ENCODE results near the gene OTUD6A. TPM values are rescaled to one million over a fixed set of nuclear protein-coding genes. Genes with fewer than 3 reads are reported as not detected.
"Not testable (repeated sequence)": the region's sequence is repeated elsewhere in the genome, so short reads cannot be mapped to it uniquely, and the experiment has no call there.

OTUD6A gene
- total RNA-seq, 1 donor from 2014 or later = not detected

DNA sequence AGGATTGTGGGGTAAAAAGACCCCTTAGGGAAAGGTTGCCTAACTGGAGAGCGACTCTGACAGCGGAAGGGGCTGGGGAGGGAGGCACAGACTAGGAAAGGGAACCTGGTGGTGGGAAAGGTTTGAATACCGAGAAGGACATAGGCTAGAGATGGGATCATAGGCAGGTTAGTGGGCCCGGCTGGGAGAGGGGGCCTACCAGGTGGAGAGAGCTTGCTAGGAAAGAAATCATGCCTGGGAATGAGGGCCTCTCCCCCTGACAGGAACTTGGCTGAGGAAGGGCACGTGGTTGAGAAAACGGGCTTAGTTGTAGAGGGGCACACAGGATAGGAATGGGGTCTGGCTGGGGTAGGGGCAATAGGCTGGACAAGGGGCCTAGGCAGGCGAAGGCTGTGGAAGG, 4.4 kb downstream of the OTUD6A start:
- Mint-ChIP-seq H3K4me1 (no peaks in the 10 kb centered on the region), H3K27me3 (no peaks in the 10 kb centered on the region), H3K4me3 (no peak overlapping the region), H3K9me3 (no peaks in the 10 kb centered on the region), H3K36me3 (ENCODE audit: low read depth) (no peaks in the 10 kb centered on the region), H3K27ac (no peak overlapping the region)
- intact Hi-C loops (cut with micrococcal nuclease) = no loop called here
- DNase-seq = no peak

- no peaks in the 10 kb centered on the region for H3K9me3 Mint-ChIP-seq
- H3K4me3 Mint-ChIP-seq = no peak overlapping the region
- no peak overlapping the region for H3K27ac Mint-ChIP-seq
Measured at GRCh38 chrX:70079297-70079696, 17.0 kb downstream of the OTUD6A start.

DNA sequence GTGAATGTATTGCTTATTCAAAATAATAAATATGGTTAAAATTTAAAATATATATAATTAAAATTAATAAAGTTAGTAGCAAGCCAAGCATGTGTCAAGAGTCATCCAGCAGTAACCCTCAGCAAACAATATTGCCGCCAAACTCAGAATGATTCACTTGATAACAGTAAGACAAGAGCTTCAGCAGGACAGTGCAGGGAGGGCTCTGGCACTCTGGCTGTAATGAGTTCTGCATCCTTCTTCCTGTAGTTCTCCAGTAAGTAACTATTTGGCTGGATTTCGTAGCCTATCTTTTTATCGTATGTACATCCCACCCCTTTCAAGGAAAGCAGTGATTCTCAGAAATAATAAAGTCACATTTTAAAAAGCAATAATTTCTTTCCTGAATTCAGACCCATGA, 17.6 kb downstream of the OTUD6A start:
- H3K9me3 Mint-ChIP-seq = no peaks in the 10 kb centered on the region
- no peak overlapping the region for H3K27ac Mint-ChIP-seq
- H3K27me3 Mint-ChIP-seq = peaks cover 2% of the 10 kb centered on the region
- H3K4me3 Mint-ChIP-seq = no peak overlapping the region
- no peak for DNase-seq
- no peaks in the 10 kb centered on the region for H3K36me3 Mint-ChIP-seq (ENCODE audit: low read depth)
- intact Hi-C loops (cut with micrococcal nuclease) = no loop called here
- no peaks in the 10 kb centered on the region for H3K4me1 Mint-ChIP-seq

More at GRCh38 chrX:70079297-70079696, 17.0 kb downstream of the OTUD6A start:
- Mint-ChIP-seq H3K36me3 (ENCODE audit: low read depth) (no peaks in the 10 kb centered on the region), H3K27me3 (peaks cover 2% of the 10 kb centered on the region), H3K4me1 (no peaks in the 10 kb centered on the region)
- DNase-seq = no peak
- intact Hi-C loops (cut with micrococcal nuclease) = no loop called here

- no peaks in the 10 kb centered on the region for H3K9me3 Mint-ChIP-seq
- H3K4me1 Mint-ChIP-seq = no peaks in the 10 kb centered on the region
- H3K27me3 Mint-ChIP-seq = peaks cover 2% of the 10 kb centered on the region
- no peak overlapping the region for H3K27ac Mint-ChIP-seq
- intact Hi-C loops (cut with micrococcal nuclease) = no loop called here
- no peak for DNase-seq
- no peak overlapping the region for H3K4me3 Mint-ChIP-seq
- H3K36me3 Mint-ChIP-seq (ENCODE audit: low read depth) = no peaks in the 10 kb centered on the region
Measured at GRCh38 chrX:70082723-70083122, 20.5 kb downstream of the OTUD6A start.

DNA sequence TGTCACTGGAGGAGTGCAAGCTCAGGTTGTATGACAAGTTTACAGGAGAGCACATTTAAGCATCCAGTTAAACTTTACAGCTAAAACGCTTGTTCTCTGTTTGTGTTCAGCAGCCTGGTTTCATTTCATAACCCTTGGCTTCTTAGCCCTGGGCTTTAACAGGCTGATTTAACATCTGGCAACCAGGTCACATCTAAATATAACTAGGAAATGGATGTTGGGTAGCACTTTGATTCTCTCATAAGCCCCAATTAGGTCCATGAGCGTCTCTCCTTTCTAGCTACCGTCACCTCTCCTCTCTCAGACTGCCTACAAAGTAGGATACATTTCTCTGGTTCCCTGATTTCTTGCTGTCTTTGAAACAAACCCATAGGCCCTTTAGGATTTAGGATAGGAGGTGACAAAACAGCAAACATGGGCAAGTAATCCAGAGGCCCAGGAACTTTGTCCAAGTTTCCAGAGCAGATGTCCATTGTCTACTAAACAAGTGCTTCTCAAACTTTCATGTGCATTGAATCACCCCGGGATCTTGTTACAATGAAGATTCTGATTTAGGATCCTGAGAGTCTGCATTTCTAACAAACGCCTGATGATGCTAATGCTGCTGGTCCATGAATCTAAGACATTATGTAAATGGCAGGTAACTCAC, 22.5 kb downstream of the OTUD6A start:
- H3K36me3 Mint-ChIP-seq (ENCODE audit: low read depth) = no peaks in the 10 kb centered on the region
- intact Hi-C loops (cut with micrococcal nuclease) = no loop called here
- no peak overlapping the region for H3K27ac Mint-ChIP-seq
- no peaks in the 10 kb centered on the region for H3K4me1 Mint-ChIP-seq
- no peaks in the 10 kb centered on the region for H3K9me3 Mint-ChIP-seq
- no peaks in the 10 kb centered on the region for H3K27me3 Mint-ChIP-seq
- DNase-seq = no peak
- H3K4me3 Mint-ChIP-seq = no peak overlapping the region

GRCh38 chrX:70087857-70088630, 25.8 kb downstream of the OTUD6A start:
- H3K4me3 Mint-ChIP-seq = no peak overlapping the region
- H3K36me3 Mint-ChIP-seq (ENCODE audit: low read depth) = no peaks in the 10 kb centered on the region
- no peaks in the 10 kb centered on the region for H3K9me3 Mint-ChIP-seq
- intact Hi-C loops (cut with micrococcal nuclease) = no loop called here
- H3K4me1 Mint-ChIP-seq = no peaks in the 10 kb centered on the region
- DNase-seq = no peak
- H3K27me3 Mint-ChIP-seq = no peaks in the 10 kb centered on the region
- no peak overlapping the region for H3K27ac Mint-ChIP-seq

DNA sequence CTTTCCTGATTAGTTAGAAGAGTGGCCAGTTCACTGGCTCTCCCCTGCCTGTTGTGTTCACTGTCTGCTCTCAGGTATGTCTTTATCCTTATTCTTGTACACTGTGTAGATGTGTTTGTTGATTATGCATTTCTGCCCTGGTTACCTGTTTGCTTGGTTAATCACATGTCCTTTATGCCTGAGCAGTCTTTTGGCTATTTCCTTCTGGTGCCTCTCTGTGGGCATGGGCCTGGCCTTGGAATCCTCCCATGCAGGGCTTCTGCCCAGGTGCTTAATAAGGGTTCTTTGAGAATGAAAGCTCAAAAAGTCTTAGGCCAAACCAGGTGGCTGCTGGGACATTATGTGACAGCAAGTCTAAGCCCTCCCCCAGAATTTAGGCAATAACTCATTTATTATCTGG, 26.5 kb downstream of the OTUD6A start:
- Mint-ChIP-seq H3K4me1 (no peaks in the 10 kb centered on the region), H3K27ac (no peak overlapping the region), H3K9me3 (no peaks in the 10 kb centered on the region), H3K4me3 (no peak overlapping the region), H3K27me3 (no peaks in the 10 kb centered on the region), H3K36me3 (ENCODE audit: low read depth) (no peaks in the 10 kb centered on the region)
- intact Hi-C loops (cut with micrococcal nuclease) = no loop called here
- no peak for DNase-seq

GRCh38 chrX:70089604-70090297, 27.5 kb downstream of the OTUD6A start:
- intact Hi-C loops (cut with micrococcal nuclease) = no loop called here
- no peaks in the 10 kb centered on the region for H3K36me3 Mint-ChIP-seq (ENCODE audit: low read depth)
- no peak for DNase-seq
- H3K4me1 Mint-ChIP-seq = no peaks in the 10 kb centered on the region
- no peaks in the 10 kb centered on the region for H3K27me3 Mint-ChIP-seq
- no peaks in the 10 kb centered on the region for H3K9me3 Mint-ChIP-seq
- H3K27ac Mint-ChIP-seq = no peak overlapping the region
- no peak overlapping the region for H3K4me3 Mint-ChIP-seq

- no peak overlapping the region for H3K27ac Mint-ChIP-seq
- no peak overlapping the region for H3K4me3 Mint-ChIP-seq
- H3K36me3 Mint-ChIP-seq (ENCODE audit: low read depth) = no peaks in the 10 kb centered on the region
- no peaks in the 10 kb centered on the region for H3K4me1 Mint-ChIP-seq
- H3K27me3 Mint-ChIP-seq = no peaks in the 10 kb centered on the region
- no peak for DNase-seq
- intact Hi-C loops (cut with micrococcal nuclease) = no loop called here
- H3K9me3 Mint-ChIP-seq = no peaks in the 10 kb centered on the region
Measured at GRCh38 chrX:70092247-70092646, 30.0 kb downstream of the OTUD6A start.

GRCh38 chrX:70096052-70096451, 33.8 kb downstream of the OTUD6A start:
- H3K4me3 Mint-ChIP-seq = no peak overlapping the region
- H3K36me3 Mint-ChIP-seq (ENCODE audit: low read depth) = no peaks in the 10 kb centered on the region
- no peaks in the 10 kb centered on the region for H3K9me3 Mint-ChIP-seq
- intact Hi-C loops (cut with micrococcal nuclease) = loop anchor here (2.0 kb wide), 3 partner anchors 63 to 603 kb away; no protein-coding TSS in a partner anchor
- no peak overlapping the region for H3K27ac Mint-ChIP-seq
- no peak for DNase-seq
- no peaks in the 10 kb centered on the region for H3K4me1 Mint-ChIP-seq
- peaks cover 3% of the 10 kb centered on the region for H3K27me3 Mint-ChIP-seq

DNA sequence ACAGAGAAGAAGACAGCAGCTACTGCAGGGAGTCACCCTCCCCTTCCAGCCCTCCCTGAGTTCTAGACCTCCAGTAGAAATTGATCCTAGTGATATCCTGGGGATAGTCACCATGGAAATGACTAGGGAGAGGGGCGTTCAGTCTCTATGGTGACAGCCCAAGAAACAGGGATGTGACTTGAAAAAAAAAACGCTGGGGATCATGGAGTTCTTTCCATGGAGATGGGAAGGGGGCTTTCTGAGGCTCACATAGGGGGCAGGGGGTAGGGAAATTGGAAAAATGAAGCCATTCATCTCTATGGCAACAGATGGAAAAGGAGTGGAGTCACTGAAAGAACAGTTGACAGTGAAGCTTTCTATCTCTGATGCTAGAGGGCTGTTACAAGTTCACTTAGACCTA, 43.0 kb downstream of the OTUD6A start:
- Mint-ChIP-seq H3K36me3 (ENCODE audit: low read depth) (no peaks in the 10 kb centered on the region), H3K27me3 (no peaks in the 10 kb centered on the region), H3K27ac (no peak overlapping the region), H3K4me3 (no peak overlapping the region), H3K9me3 (no peaks in the 10 kb centered on the region), H3K4me1 (no peaks in the 10 kb centered on the region)
- intact Hi-C loops (cut with micrococcal nuclease) = no loop called here
- no peak for DNase-seq

GRCh38 chrX:70111436-70112026, 49.3 kb downstream of the OTUD6A start:
- H3K27ac Mint-ChIP-seq; H3K27me3 Mint-ChIP-seq; H3K36me3 Mint-ChIP-seq (ENCODE audit: low read depth); H3K4me1 Mint-ChIP-seq; H3K4me3 Mint-ChIP-seq; DNase-seq; intact Hi-C loops (cut with micrococcal nuclease); H3K9me3 Mint-ChIP-seq: not testable (repeated sequence)
